IMR-90 (cell line): ENCODE data around the gene GIMAP8.

ENCODE experiments used
- CHD1 ChIP-seq: IDR thresholded peaks from 2 replicates; pipeline ENCODE4 v1.6.1; 2012; ENCODE audit warnings: low read depth, low read length, improper control_type of control experiment
- FOS ChIP-seq: fragments of 150-350 bp; IDR thresholded peaks from 2 replicates; pipeline ENCODE4 v1.6.1; 2016; ENCODE audit warnings: low read depth, low read length
- POLR2A ChIP-seq: IDR thresholded peaks from 2 replicates; pipeline ENCODE4 v1.6.1; 2012; ENCODE audit warnings: mild to moderate bottlenecking, low read depth, low read length
- RAD21 ChIP-seq: IDR thresholded peaks from 2 replicates; pipeline ENCODE4 v1.6.1; 2012; ENCODE audit warnings: low read length, improper control_type of control experiment
- TF ChIP-seq, protein P1 (sequence below): conservative IDR thresholded peaks from 2 replicates; pipeline ENCODE4 v1.5.1; 2012; ENCODE audit warnings: mild to moderate bottlenecking, low read depth, low read length, improper control_type of control experiment
- TF ChIP-seq, protein P2 (sequence below): fragments of 150-350 bp; IDR thresholded peaks from 2 replicates; pipeline ENCODE4 v1.6.1; 2016; ENCODE audit warnings: low read depth, mild to moderate bottlenecking, low read length, moderate library complexity, borderline replicate concordance
- TF ChIP-seq, protein P3 (sequence below): fragments of 150-350 bp; IDR thresholded peaks from 2 replicates; pipeline ENCODE4 v1.6.1; 2017; ENCODE audit warnings: mild to moderate bottlenecking, antibody characterized with exemption, low read length, low read depth

DNA sequence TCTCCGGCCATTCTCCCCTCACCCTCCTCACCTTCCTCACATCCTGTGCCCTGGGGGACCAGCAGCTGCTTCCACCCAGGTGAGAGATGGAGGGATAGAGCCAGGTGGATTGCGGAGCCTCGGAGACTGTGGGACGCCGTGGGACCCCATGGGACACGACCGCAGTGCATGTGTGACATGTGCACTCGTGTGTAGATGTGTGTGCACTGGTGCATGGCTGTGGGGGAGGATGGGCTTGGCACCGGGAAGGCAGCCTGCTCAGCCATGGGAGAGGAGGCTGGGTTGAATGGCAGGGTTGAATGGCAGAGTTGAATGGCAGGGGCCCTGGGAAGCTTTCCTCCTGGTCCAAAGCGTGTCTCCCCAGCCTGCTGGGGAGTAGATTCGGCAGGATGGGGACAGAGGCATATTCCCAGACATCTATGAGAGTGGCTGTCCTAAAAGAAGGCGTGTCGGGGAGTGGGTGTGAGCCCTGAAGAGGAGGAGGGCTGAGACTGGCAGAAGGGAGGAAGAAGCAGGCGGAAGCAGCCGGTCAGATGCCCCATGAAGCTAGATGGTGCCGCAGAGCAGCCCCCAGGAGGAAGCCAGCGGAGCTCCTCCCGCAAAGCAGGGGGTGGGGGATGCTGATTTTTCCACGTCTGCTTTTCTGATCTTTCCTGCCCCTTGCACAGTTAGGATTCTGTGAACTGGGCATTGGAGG lies 815 bp downstream of the GIMAP8 start:
- TF ChIP-seq, protein P1, sequence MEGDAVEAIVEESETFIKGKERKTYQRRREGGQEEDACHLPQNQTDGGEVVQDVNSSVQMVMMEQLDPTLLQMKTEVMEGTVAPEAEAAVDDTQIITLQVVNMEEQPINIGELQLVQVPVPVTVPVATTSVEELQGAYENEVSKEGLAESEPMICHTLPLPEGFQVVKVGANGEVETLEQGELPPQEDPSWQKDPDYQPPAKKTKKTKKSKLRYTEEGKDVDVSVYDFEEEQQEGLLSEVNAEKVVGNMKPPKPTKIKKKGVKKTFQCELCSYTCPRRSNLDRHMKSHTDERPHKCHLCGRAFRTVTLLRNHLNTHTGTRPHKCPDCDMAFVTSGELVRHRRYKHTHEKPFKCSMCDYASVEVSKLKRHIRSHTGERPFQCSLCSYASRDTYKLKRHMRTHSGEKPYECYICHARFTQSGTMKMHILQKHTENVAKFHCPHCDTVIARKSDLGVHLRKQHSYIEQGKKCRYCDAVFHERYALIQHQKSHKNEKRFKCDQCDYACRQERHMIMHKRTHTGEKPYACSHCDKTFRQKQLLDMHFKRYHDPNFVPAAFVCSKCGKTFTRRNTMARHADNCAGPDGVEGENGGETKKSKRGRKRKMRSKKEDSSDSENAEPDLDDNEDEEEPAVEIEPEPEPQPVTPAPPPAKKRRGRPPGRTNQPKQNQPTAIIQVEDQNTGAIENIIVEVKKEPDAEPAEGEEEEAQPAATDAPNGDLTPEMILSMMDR, result no peak
- TF ChIP-seq FOS (no peak), POLR2A (no peak), RAD21 (no peak), CHD1 (no peak)
- TF ChIP-seq, protein P2, sequence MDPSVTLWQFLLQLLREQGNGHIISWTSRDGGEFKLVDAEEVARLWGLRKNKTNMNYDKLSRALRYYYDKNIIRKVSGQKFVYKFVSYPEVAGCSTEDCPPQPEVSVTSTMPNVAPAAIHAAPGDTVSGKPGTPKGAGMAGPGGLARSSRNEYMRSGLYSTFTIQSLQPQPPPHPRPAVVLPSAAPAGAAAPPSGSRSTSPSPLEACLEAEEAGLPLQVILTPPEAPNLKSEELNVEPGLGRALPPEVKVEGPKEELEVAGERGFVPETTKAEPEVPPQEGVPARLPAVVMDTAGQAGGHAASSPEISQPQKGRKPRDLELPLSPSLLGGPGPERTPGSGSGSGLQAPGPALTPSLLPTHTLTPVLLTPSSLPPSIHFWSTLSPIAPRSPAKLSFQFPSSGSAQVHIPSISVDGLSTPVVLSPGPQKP, result no peak
- TF ChIP-seq, protein P3, sequence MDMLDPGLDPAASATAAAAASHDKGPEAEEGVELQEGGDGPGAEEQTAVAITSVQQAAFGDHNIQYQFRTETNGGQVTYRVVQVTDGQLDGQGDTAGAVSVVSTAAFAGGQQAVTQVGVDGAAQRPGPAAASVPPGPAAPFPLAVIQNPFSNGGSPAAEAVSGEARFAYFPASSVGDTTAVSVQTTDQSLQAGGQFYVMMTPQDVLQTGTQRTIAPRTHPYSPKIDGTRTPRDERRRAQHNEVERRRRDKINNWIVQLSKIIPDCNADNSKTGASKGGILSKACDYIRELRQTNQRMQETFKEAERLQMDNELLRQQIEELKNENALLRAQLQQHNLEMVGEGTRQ, result no peak
